ENCODE results near the gene FABP1.

The FABP1 gene

GRCh38 chr2:88078643-88079172 is 49.2 kb downstream of the FABP1 start:
- DNase-seq (ENCODE audit: low spot score) = no peak

DNA sequence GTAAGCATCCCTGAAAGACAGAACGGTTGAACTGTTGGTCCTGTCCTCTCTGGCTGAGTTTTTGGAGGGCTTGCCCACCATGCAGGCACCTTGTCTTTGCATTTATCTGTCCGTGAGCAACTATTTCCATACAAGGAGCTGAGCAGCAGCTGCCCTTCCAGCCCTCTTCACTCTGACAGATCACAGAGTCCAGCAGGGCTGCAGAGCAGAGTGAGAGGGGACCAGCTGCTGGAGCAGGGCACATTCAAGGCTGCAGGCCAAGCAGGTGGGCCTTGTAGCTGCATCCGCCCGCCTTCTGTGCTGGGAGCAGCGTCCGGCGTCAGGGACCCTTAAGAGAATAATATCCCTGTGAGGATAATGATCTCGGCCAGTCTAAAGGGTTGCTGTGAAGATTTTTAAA is 50.8 kb downstream of the FABP1 start:
- DNase-seq (ENCODE audit: low spot score) = no peak

GRCh38 chr2:88074854-88075292 is 53.0 kb downstream of the FABP1 start:
- DNase-seq (ENCODE audit: low spot score) = no peak

GRCh38 chr2:88074150-88074549 is 53.7 kb downstream of the FABP1 start:
- no peak for DNase-seq (ENCODE audit: low spot score)

All from COLO829 (cell line).